IPS-NIHi11 (cell line): Measurements from ENCODE around the gene SMPDL3B.

Experiments
- DNase-seq: peaks from one replicate; pipeline ENCODE4 v3.0.0; 2012; ENCODE audit warnings: mixed read lengths, low spot score

The SMPDL3B gene

DNA sequence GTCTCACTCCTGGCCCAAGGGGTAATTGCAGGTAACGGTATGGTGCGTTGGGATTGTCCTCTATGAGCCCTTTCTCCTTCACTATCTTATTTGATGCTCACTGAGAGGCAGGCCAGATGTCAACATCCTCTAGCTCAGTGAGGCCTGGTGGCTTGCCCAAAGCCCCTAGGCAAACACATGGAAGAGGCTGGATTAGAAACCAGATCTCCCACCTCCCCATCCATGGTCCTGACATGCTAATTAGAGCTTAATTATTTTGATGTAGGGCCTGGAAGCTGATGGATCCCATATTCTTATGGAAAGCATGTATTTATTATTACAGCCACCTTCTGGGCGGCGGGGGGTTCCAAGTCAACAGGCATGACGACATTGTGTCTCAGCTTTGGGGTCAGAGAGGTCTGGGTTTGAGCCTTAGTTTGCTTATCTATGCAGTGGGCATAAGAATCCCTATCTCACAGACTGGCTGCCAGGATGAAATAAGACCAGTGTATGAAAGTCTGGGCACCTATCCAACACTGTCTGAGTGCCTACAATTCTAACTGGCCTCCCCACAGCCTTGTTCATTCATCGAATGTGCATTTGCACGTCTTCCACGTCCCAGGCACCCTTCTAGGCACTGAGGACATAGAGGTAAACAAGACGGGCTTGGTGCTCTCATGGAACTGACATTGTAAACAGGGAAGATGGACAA, 6.2 kb downstream of the SMPDL3B start:
- no peak for DNase-seq

DNA sequence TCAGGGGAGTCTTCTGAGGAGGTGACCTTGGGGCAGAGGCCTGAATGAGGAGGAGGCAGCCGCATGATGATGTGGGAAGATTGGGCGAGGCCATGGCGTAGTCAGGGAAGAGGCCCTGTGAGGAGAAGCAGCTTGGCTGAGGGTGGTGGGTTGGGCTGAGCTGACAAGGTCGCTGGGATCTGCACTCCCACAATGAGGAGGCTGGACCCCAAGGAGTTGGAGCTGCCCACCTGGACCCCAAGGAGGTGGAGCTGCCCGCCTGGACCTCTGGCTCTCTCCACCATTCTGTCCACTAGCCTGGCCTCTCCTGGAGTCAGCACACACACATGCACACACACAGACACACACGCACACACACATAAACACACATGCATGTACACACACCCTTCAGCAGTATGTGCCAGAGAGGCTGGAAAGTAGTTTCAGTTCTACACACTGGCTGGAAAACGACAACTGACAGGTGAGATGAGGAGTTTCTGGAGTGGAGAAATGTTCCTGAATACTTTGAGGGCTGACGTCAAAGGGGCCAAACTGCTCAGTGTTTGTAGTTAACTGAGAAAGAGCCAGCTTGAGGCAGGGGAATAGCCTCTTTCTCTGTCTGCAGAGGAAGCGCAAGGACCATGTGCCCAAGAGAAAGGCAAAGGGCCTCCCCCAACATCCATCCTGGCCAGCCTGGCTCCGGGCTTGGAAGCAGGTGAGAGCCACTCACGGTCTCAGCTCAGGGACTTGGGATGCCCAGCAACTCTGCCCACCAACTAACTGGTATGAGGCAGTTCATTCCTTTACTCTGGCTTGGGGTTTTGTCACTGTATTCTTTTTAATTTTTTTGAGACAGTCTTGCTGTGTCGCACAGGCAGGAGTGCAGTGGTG, 7.1 kb downstream of the SMPDL3B start:
- no peak for DNase-seq

DNA sequence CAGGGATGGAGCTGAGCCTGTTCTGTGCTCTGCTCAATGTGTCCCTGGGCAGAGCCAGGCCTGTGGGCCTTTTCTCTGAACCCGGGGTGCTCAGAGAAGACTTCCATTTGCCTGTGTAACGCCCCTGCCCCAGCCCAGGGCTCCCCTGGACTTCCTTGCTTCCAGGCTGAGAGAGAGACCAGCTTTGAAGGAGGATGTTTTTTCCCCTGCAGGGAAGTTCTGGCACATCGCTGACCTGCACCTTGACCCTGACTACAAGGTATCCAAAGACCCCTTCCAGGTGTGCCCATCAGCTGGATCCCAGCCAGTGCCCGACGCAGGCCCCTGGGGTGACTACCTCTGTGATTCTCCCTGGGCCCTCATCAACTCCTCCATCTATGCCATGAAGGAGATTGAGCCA, 10.2 kb downstream of the SMPDL3B start:
- DNase-seq: no peak

DNA sequence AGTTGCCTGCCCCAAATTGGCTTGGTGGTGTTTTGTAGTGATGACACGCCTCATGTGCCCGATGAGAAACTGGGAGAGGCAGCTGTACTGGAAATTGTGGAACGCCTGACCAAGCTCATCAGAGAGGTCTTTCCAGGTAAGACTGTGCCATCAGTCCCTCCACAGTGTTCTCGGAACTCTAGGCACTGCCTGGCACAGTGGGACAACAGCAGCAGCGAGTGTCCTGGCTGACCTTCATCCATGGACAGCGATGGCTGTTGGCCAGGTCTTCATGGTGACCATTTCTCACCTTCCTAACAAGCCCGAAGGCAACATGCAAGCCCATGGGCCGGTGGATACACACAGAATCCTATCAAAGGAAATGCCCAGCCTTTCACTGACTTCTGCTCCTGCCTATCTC, 14.2 kb downstream of the SMPDL3B start:
- no peak for DNase-seq

DNA sequence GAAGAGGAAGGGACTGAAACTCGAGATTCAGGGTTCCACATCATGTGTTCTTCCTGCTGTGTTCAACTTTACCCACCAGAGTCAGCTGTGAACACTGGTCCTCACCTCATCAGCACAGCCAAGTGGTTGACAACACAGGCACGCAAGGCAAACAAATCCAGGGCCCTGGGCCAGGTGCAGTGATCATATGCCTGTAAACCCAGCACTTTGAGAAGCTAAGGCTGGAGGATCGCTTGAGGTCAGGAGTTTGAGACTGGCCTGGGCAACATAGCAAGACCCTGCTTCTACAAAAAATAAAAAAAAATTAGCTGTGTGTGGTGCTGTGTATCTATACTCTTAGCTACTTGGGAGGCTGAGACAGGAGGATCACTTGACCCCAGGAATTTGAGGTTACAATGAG, 16.6 kb downstream of the SMPDL3B start:
- DNase-seq: no peak

DNA sequence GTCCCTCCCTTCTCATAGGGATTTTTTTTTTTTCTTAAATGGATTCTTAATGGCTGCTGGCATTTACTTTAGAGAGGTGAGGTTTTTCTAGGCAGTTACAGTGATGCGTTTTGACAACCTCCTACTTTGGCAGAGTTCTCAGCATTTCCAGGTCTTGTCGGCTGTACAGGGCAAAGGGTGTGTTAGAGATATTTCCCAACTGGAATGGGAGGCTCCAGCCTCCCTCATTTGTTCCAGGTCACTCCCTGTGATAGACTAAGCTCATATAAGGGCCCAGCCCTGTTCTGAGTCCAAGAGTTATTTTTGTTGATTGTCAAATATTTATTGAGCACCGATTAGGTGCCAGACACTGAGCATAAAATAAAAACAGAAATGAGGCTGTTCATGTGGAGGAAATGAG, 17.3 kb downstream of the SMPDL3B start:
- DNase-seq: no peak

DNA sequence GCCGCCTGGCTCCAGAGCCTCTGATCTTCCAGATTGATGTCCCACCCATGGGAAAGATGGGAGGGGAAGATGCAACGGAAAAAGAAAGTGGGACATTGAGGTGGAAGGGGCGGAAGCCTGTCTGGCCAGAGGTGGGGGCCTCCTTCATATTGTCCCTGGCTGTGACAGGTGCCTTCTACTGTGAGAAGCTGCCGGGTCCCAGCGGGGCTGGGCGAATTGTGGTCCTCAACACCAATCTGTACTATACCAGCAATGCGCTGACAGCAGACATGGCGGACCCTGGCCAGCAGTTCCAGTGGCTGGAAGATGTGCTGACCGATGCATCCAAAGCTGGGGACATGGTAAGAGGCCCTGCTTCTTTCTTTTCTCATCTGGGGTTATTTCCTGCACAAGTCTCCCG, 19.4 kb downstream of the SMPDL3B start:
- no peak for DNase-seq

DNA sequence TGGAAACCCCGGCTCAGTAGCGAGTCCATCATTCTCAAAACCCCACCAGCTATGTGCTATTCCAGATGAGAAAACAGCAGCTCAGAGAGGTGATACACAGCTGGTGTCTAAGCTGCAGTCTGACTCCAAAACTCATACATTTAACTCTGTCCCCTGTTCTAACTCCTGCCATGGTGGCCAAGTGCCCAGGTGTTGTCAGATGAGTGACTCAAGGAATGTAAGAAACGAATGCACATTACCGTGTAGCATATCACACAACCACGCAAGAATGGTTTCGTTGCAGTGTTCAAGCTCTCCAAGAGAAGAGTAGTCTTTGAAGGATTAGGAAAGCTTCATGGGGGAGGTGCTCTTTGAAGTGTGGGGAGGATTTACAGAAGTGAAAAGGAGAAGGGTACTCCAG, 20.3 kb downstream of the SMPDL3B start:
- no peak for DNase-seq

DNA sequence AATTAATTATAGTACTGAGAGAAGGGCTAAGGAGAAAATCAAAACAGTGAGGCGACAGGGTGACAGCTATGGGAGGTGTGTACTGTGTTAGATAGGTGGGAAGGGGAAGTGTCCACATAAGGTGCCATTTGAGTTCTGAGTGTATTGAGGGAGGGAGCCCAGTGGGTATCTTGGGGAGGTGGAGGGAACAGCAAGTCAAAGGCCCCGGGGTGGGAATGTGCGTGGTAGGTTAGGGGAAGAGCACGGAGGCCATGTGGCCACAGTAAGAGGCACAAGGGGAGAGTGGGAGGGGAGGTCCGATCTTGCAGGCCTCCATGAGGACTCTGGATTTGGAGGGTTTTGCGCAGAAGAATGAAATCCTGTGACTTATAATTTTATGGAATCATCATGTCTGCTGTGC, 22.0 kb downstream of the SMPDL3B start:
- DNase-seq: no peak

DNA sequence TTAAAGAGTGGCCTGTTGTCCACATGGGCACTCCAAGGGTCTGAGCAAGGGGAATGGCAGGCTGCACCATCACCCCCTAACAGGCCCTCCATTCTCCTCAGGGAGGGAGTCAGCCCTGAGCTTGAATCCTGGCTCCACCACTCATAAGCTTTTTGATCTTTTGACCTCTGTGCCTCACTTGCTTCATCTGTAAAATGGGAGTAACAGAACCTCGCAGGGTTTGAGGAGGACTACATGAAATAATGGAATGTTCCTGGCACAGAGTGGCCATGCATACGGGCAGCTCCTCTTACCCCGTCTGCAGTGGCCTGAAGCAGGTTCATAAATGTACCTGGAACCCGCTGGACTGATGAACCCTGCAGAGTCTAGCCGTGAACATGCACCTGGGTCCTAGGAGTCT, 22.9 kb downstream of the SMPDL3B start:
- no peak for DNase-seq

DNA sequence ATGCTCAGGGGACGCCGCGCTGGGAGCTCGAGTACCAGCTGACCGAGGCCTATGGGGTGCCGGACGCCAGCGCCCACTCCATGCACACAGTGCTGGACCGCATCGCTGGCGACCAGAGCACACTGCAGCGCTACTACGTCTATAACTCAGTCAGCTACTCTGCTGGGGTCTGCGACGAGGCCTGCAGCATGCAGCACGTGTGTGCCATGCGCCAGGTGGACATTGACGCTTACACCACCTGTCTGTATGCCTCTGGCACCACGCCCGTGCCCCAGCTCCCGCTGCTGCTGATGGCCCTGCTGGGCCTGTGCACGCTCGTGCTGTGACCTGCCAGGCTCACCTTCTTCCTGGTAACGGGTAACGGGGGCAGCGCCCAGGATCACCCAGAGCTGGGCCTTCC, 23.7 kb downstream of the SMPDL3B start:
- no peak for DNase-seq

DNA sequence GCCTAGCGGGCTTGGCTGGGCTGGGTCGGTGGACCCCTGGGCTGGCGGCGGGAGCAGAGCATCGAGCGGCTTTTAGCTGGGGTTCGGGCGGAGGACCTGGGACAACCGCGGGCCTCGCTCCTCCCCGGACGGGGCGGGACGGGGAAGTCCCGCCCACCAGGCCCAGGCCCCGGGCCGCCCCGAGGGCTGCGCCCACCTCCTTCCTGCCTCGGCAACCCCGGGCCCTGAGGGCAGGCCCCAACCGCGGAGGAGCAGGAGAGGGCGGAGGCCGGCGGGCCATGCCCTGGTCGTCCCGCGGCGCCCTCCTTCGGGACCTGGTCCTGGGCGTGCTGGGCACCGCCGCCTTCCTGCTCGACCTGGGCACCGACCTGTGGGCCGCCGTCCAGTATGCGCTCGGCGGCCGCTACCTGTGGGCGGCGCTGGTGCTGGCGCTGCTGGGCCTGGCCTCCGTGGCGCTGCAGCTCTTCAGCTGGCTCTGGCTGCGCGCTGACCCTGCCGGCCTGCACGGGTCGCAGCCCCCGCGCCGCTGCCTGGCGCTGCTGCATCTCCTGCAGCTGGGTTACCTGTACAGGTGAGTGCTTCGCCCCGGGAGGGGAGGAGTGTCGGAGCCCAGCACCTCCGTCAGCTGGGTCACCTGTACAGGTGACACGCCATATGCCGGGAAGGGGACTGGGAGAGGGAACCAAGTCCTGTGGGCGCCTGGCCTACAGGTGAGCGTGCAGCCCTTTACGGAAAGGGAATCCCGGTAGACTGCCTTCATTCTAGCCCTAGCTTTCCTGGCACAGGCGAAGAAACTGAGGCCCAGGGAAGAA, 25.2 kb downstream of the SMPDL3B start, which contains the start of gene XKR8:
TSS of gene XKR8 (plus strand) at position 182 of the 812 bp plus-strand sequence. CDS start at position 279, 97 bp downstream.
- peak; percentile 99 for DNase-seq

DNA sequence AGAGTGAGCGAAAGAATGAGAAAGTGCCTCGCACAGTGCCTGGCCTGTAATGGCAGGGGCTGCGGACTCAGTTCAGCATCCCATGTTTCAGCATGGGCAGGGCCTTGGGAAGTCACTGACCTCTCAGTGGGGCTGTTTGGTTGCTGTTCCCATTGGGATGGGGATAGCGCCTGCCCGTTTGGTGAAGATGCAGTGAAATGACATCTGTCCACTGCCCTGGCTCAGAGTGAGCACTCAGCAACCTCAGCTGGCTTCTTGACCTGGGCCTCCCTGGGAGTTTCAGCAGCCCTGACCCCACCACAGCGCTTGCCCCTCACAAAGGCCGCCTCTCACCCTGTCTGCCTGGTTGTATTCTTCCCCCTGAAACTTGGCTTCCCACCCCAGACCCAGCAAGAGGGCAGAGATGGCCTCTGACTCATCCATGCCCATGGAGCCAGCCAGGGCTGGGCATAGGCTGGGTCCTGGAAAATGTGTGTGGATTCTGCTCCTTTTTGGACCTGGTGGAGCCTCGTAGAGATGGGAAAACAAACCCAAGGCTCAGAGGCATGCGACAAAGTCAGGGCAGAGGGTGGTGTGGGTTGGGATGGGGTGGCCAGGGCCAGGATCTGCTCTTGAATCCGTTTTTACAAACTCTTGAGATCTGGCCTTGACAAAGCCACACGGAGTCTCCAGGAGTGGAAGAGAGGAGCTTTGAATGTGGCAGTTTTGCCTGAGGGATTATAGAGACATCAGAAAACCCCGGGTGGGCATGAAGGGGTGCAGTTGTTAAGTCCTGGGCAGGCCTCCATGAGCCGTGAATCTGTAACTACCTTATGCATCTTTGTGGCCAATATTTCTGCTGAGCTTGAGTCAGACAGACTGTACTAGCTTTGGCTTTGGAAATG, 26.2 kb downstream of the SMPDL3B start:
- DNase-seq: no peak

DNA sequence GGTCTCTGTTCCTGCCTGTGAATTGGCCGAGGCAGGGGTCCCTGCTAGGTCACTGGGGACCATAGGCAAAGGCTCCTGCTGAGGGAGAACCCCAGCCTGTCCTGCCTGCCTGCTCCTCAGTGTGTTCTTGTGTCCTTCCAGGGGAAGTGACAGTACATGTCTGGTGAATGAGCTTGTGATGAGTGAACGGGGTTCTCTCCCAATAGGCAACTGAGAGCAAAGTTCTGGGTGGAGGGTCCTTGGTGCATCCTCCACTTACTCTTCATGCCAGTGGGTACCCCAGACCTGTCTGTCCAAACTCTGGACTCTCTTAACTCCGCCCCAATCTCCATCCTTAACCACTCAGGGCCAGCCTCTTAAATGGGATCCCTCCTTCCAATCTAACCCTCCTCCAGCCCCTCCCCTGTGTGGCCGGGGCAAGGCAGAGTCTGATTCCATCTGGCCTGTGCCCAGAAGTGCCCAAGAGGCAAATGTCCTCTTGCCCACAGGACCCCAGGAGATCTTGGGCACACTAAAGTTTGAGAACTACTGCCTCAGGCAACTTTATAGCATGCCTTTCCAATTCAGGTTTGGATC, 26.9 kb downstream of the SMPDL3B start:
- DNase-seq: peak; percentile 55

DNA sequence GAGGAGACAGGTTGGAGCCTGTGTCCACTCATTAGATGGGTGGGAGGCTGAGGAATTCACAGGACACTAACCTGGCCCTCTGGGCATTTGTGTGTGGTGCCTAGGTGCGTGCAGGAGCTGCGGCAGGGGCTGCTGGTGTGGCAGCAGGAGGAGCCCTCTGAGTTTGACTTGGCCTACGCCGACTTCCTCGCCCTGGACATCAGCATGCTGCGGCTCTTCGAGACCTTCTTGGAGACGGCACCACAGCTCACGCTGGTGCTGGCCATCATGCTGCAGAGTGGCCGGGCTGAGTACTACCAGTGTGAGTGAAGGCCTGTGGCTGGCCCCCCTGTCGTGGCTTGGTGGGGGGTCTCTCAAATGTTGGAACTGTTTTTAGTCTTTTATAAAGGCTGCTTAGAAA, 28.6 kb downstream of the SMPDL3B start:
- no peak for DNase-seq

DNA sequence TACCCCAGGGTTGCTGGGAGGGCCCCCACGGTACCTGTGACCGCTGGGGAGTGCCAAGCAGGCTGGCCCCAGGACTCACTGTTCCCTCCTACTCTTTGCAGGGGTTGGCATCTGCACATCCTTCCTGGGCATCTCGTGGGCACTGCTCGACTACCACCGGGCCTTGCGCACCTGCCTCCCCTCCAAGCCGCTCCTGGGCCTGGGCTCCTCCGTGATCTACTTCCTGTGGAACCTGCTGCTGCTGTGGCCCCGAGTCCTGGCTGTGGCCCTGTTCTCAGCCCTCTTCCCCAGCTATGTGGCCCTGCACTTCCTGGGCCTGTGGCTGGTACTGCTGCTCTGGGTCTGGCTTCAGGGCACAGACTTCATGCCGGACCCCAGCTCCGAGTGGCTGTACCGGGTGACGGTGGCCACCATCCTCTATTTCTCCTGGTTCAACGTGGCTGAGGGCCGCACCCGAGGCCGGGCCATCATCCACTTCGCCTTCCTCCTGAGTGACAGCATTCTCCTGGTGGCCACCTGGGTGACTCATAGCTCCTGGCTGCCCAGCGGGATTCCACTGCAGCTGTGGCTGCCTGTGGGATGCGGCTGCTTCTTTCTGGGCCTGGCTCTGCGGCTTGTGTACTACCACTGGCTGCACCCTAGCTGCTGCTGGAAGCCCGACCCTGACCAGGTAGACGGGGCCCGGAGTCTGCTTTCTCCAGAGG, 31.8 kb downstream of the SMPDL3B start:
- no peak for DNase-seq

DNA sequence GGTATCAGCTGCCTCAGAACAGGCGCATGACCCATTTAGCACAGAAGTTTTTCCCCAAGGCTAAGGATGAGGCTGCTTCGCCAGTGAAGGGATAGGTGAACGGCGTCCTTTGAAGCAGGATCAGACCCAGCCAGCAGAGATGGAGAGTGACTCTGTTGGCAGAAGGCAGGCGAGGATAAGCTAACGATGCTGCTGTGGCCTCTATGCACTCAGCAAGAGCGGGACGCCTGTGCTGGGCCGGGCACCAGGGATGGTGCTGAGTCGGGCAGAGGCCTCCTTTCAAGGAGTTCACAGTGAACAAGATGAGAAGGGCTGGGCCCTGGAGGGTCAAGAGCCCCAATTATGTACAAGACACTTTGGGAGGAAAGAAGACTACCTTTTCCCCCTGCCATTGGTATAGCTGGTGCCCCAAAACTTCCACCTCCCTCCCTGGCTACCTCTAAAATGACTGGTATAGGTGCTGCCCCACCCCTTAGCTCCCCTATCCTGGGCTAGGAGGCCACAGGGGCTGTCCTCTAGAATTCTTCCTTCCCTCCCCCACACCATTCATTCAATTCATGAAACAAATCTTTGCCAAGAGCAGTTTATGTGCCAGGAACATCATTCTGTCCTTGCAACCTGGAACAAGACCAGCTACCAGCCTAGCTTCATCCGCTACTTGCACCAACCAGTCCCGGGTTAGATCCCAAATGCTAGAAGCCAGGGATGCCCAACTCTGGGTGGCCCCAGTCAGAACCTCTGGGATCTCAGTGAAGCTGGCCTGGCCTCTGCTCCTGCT, 32.5 kb downstream of the SMPDL3B start:
- DNase-seq: no peak

DNA sequence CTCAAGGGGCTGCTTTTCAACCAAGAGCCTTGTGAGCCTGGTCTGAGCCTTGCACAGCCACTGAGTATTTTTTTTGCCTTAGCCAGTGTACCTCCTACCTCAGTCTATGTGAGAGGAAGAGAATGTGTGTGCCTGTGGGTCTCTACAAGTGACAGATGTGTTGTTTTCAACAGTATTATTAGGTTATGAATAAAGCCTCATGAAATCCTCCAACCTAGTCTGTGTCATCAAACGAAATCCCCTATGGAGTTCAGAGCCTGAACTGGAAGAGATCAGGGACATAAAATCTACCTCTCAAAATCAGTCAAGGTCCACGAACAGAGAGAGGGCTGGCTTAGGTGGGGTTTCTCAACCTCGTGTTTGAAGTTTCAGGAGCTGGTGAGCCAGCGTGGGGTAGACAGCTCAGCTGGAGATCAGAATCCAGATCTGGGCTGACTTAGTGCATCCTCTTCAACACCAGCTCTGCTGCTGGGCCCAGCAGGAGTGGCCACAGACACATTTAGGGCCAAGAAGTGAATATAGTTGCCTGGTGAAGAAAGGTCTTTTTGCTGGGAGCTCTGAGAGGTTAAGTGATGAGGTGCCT, 33.2 kb downstream of the SMPDL3B start:
- no peak for DNase-seq

DNA sequence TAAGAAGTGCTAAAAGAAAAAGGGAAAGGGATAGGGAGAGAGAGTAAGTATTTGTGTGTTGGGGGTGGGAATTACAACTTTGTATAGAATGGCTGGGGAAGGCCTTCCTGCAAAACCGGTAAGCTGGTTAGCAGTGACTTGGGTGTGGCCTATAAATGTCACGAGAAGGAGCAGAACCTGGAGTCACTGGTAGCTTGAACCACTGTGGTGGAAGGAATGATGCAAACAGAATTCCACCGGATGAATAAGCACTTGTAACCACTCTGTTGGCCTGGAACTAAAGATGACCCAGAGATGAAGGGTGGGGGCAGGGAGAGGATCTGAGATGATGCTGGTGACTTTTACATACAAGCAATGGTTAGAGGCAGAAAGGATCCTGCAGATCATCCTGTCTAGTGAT, 33.9 kb downstream of the SMPDL3B start:
- DNase-seq: no peak
